Neural progenitor cell (in vitro differentiated cells): Measurements from ENCODE around the gene RIMOC1. TPM values are rescaled to one million over a fixed set of nuclear protein-coding genes. Genes with fewer than 3 reads are reported as not detected.

ENCODE experiments used
- DNase-seq: peaks from one replicate; pipeline ENCODE4 v3.0.0-alpha.2; 2016; ENCODE audit warnings: low spot score
- H2AFZ ChIP-seq: fragments of 200-600 bp; sonication (generic); replicated peaks from 2 replicates; pipeline ENCODE4 v1.6.1; 2016; ENCODE audit warnings: antibody characterized with exemption
- H3F3A ChIP-seq: fragments of 200-600 bp; sonication (generic); 2 replicates; pipeline ENCODE4 v1.6.1; 2016; ENCODE audit warnings: antibody characterized with exemption, low read depth
- H3K27ac ChIP-seq: fragments of 200-600 bp; sonication (generic); 2 replicates; pipeline ENCODE4 v1.5.1; 2016; ENCODE audit warnings: mild to moderate bottlenecking
- H3K27me3 ChIP-seq: fragments of 200-600 bp; sonication (generic); 2 replicates; pipeline ENCODE4 v1.6.1; 2016; ENCODE audit warnings: mild to moderate bottlenecking, moderate library complexity
- H3K36me3 ChIP-seq: fragments of 200-600 bp; sonication (generic); 2 replicates; pipeline ENCODE4 v1.5.1; 2016
- H3K4me1 ChIP-seq: fragments of 200-600 bp; sonication (generic); 2 replicates; pipeline ENCODE4 v1.6.1; 2016; ENCODE audit warnings: mixed run types
- H3K4me2 ChIP-seq: fragments of 200-600 bp; sonication (generic); 2 replicates; pipeline ENCODE4 v1.6.1; 2016
- H3K4me3 ChIP-seq: fragments of 200-600 bp; sonication (generic); 2 replicates; pipeline ENCODE4 v1.5.1; 2016
- H3K79me2 ChIP-seq: fragments of 200-600 bp; sonication (generic); 2 replicates; pipeline ENCODE4 v1.6.1; 2016; ENCODE audit warnings: low read depth
- H3K9ac ChIP-seq: fragments of 200-600 bp; sonication (generic); 2 replicates; pipeline ENCODE4 v1.6.1; 2016
- H3K9me3 ChIP-seq: fragments of 200-600 bp; sonication (generic); 2 replicates; pipeline ENCODE4 v1.5.1; 2016; ENCODE audit warnings: low read depth
- H4K20me1 ChIP-seq: fragments of 200-600 bp; sonication (generic); 2 replicates; pipeline ENCODE4 v1.6.1; 2016; ENCODE audit warnings: low read depth
- H3K27ac Mint-ChIP-seq: 3 replicates; pipeline ENCODE4 v1.8.0; 2021; ENCODE audit warnings: mixed read lengths
- H3K27me3 Mint-ChIP-seq: 2 replicates; pipeline ENCODE4 v1.8.0; 2022; ENCODE audit warnings: low read depth, mild to moderate bottlenecking, inconsistent platforms, moderate library complexity, mixed read lengths; ENCODE audit not compliant: insufficient read depth
- H3K36me3 Mint-ChIP-seq: 3 replicates; pipeline ENCODE4 v1.8.0; 2021; ENCODE audit warnings: mixed read lengths
- H3K4me1 Mint-ChIP-seq: 3 replicates; pipeline ENCODE4 v1.8.0; 2021; ENCODE audit warnings: mixed read lengths
- H3K4me3 Mint-ChIP-seq: 3 replicates; pipeline ENCODE4 v1.8.0; 2021; ENCODE audit warnings: mild to moderate bottlenecking, moderate library complexity, mixed read lengths
- H3K9me3 Mint-ChIP-seq: 3 replicates; pipeline ENCODE4 v1.8.0; 2020; ENCODE audit warnings: mixed read lengths
- EZH2 ChIP-seq: fragments of 200-600 bp; sonication (generic); IDR thresholded peaks from 2 replicates; pipeline ENCODE4 v1.6.1; 2017; ENCODE audit warnings: antibody characterized with exemption, mild to moderate bottlenecking, moderate library complexity
- EZH2phosphoT487 ChIP-seq: fragments of 200-600 bp; sonication (generic); IDR thresholded peaks from 2 replicates; pipeline ENCODE4 v1.6.1; 2017; ENCODE audit warnings: antibody characterized with exemption
- total RNA-seq: library from RNA; depleted of rRNA; stranded (reverse); fragments of >200 nt; gene quantifications from 2 replicates; pipeline ENCODE4 v1.2.3, GENCODE V29; 2015; ENCODE audit warnings: low replicate concordance
- TF ChIP-seq, protein P1 (sequence below): fragments of 200-600 bp; sonication (generic); IDR thresholded peaks from 2 replicates; pipeline ENCODE4 v1.5.1; 2017; ENCODE audit warnings: antibody characterized with exemption, mild to moderate bottlenecking

RIMOC1 gene
- total RNA-seq, 1 donor from 2014 or later, result 32.7 TPM

DNA sequence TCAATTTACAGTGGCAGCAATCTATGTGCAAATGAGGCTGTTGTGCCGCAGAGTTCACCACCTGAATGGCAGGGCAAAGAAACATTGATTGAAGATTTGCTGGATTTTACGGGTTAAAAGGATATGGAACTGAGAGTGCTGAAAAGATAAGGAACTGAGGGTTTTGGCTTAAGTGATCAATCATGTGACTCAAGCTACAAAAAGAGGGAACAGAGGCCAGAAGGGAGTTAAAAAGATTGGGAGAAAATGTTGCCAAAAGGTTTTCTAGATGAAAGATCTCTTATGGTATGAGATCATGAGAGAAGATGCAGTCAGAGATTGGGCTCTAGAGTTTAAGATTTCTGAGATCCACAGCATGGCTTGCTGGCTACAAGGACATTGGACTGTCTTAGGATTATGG is 7.9 kb upstream of the RIMOC1 start:
- Histone ChIP-seq H3F3A (no peaks in the 10 kb centered on the region), H3K9me3 (no peaks in the 10 kb centered on the region), H3K36me3 (no peaks in the 10 kb centered on the region), H4K20me1 (no peaks in the 10 kb centered on the region), H3K4me2 (no peak overlapping the region), H3K27me3 (no peaks in the 10 kb centered on the region), H3K4me3 (no peak overlapping the region), H3K27ac (no peak overlapping the region), H3K9ac (no peak overlapping the region), H2AFZ (peak overlapping the region; percentile 21), H3K4me1 (no peaks in the 10 kb centered on the region), H3K79me2 (no peaks in the 10 kb centered on the region)
- H3K4me3 Mint-ChIP-seq, result no peak overlapping the region
- no peaks in the 10 kb centered on the region for H3K4me1 Mint-ChIP-seq
- DNase-seq, result no peak
- H3K27me3 Mint-ChIP-seq, result peaks cover 2% of the 10 kb centered on the region
- no peaks in the 10 kb centered on the region for H3K36me3 Mint-ChIP-seq
- H3K27ac Mint-ChIP-seq, result no peak overlapping the region
- TF ChIP-seq EZH2, result no peak
- TF ChIP-seq, protein P1, sequence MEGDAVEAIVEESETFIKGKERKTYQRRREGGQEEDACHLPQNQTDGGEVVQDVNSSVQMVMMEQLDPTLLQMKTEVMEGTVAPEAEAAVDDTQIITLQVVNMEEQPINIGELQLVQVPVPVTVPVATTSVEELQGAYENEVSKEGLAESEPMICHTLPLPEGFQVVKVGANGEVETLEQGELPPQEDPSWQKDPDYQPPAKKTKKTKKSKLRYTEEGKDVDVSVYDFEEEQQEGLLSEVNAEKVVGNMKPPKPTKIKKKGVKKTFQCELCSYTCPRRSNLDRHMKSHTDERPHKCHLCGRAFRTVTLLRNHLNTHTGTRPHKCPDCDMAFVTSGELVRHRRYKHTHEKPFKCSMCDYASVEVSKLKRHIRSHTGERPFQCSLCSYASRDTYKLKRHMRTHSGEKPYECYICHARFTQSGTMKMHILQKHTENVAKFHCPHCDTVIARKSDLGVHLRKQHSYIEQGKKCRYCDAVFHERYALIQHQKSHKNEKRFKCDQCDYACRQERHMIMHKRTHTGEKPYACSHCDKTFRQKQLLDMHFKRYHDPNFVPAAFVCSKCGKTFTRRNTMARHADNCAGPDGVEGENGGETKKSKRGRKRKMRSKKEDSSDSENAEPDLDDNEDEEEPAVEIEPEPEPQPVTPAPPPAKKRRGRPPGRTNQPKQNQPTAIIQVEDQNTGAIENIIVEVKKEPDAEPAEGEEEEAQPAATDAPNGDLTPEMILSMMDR, result no peak
- no peak for TF ChIP-seq EZH2phosphoT487
- no peaks in the 10 kb centered on the region for H3K9me3 Mint-ChIP-seq

DNA sequence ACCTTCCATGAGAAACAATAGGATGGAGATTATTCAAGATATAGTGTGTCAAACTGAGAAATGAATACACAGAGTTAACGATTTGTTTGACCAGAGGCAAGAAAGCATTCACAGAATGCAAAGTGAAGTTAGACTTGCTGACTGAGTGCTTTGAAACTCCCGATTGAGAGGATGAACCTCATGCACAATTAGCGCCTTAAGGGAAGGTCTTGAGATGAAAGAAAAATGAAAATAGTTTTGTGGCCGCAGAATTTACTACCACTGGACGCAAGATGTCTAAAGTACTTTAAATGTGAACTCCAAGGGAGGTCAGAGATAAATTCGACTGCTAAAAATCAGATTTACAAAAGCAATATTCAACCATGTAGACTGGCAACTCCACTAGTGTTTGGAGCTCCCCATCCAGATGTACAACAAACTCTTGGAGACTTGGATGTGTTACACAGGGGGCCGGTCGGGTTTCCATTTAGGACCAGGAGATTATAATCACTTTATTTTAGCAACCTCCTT is 707 bp upstream of the RIMOC1 start:
- Histone ChIP-seq H3K4me1 (peaks cover 7% of the 10 kb centered on the region), H3K9ac (no peak overlapping the region), H3K27ac (no peak overlapping the region), H2AFZ (peak overlapping the region; percentile 12), H3F3A (no peaks in the 10 kb centered on the region), H3K4me2 (peak overlapping the region; percentile 76), H3K9me3 (no peaks in the 10 kb centered on the region), H3K27me3 (no peaks in the 10 kb centered on the region), H3K4me3 (peak overlapping the region; percentile 51), H4K20me1 (no peaks in the 10 kb centered on the region), H3K79me2 (peaks cover 37% of the 10 kb centered on the region), H3K36me3 (peaks cover 8% of the 10 kb centered on the region)
- Mint-ChIP-seq H3K27me3 (no peaks in the 10 kb centered on the region), H3K4me3 (peak overlapping the region; percentile 98), H3K9me3 (no peaks in the 10 kb centered on the region), H3K27ac (peak overlapping the region; percentile 38), H3K36me3 (peaks cover 7% of the 10 kb centered on the region), H3K4me1 (peaks cover 11% of the 10 kb centered on the region)
- TF ChIP-seq, protein P1, result no peak
- TF ChIP-seq EZH2, result no peak
- no peak for TF ChIP-seq EZH2phosphoT487
- DNase-seq, result no peak

DNA sequence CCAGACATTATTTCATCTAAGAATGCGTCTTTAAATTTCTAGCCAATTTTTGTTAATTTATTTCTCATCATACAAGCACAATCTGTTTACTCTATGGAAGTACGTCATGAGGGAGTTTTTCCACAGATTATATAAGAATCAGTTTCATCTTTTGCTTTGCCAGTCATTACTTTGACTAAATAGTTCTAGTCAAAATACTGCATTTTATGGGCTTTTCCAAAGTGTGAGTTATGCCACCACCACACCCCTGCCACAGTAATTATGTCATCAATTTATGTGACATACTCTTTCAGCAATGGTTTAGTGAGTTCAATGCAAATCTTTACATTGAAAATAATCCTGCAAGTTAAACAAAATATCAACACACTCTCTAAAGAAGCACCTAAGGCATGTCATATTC is 2.0 kb downstream of the RIMOC1 start:
- peaks cover 11% of the 10 kb centered on the region for H3K36me3 Mint-ChIP-seq
- peaks cover 7% of the 10 kb centered on the region for H3K4me1 ChIP-seq
- H3K27ac ChIP-seq, result no peak overlapping the region
- H3K27me3 ChIP-seq, result no peaks in the 10 kb centered on the region
- H3K4me3 Mint-ChIP-seq, result no peak overlapping the region
- TF ChIP-seq EZH2 (no peak), EZH2phosphoT487 (no peak)
- TF ChIP-seq, protein P1, result no peak
- DNase-seq, result no peak
- H3K4me1 Mint-ChIP-seq, result peaks cover 11% of the 10 kb centered on the region
- no peaks in the 10 kb centered on the region for H4K20me1 ChIP-seq
- H3K27ac Mint-ChIP-seq, result no peak overlapping the region
- no peaks in the 10 kb centered on the region for H3K9me3 Mint-ChIP-seq
- H3K36me3 ChIP-seq, result peaks cover 25% of the 10 kb centered on the region
- H3K4me3 ChIP-seq, result no peak overlapping the region
- H3K9me3 ChIP-seq, result no peaks in the 10 kb centered on the region
- H3K27me3 Mint-ChIP-seq, result peaks cover 2% of the 10 kb centered on the region
- H3F3A ChIP-seq, result no peaks in the 10 kb centered on the region
- H3K79me2 ChIP-seq, result peaks cover 37% of the 10 kb centered on the region
- no peak overlapping the region for H2AFZ ChIP-seq
- H3K4me2 ChIP-seq, result no peak overlapping the region
- H3K9ac ChIP-seq, result no peak overlapping the region
